ENCODE results near the gene RPS17. TPM values are rescaled to one million over a fixed set of nuclear protein-coding genes. Genes with fewer than 3 reads are reported as not detected.
A peak's percentile ranks its signal among the peaks of the same experiment; 100 is the strongest.

Gene RPS17
- total and polyA plus RNA-seq, 2 donors (not counting 1 experiment from before 2014, with no cell fraction given), result 2,297 to 5,877 TPM

- no peaks in the 10 kb centered on the region for H3K9me3 ChIP-seq (ENCODE audit: control extremely low read depth in 1 of 3, control insufficient read depth in 2 of 3, insufficient read depth in 1 of 3, low read length in 2 of 3)
- H3K36me3 ChIP-seq (replicated peaks in 1 of 2; ENCODE audit: control extremely low read depth in 1 of 2, control insufficient read depth in 1 of 2, extremely low read depth in 1 of 2, insufficient read depth in 2 of 2, low read length in 1 of 2), result peaks cover 0 to 8% of the 10 kb centered on the region in 2 experiments
- POLR2A ChIA-PET, result interaction anchor here (0.7 kb wide), 2 partner anchors 36 to 63 kb away, joined by 6 to 7 read pairs; no protein-coding TSS in a partner anchor
- no peak overlapping the region for H3K4me2 ChIP-seq (replicated peaks; ENCODE audit: low read depth, low read length, poor library complexity, severe bottlenecking)
- CTCF ChIA-PET, result interaction anchor here (0.7 to 6.0 kb wide), 3 partner anchors 12 to 468 kb away, joined by 3 to 52 read pairs (median 5); no protein-coding TSS in a partner anchor
- intact Hi-C loops (cut with micrococcal nuclease), result no loop called here
- H3K4me1 ChIP-seq (ENCODE audit: control insufficient read depth in 2 of 2, insufficient read depth in 2 of 2, low read length in 2 of 2), result peaks cover 10 to 22% of the 10 kb centered on the region in 2 donors
- no peak overlapping the region for H3K9ac ChIP-seq (ENCODE audit: low read length)
- peaks cover 0 to 13% (median 0%) of the 10 kb centered on the region in 4 experiments for H3K27me3 ChIP-seq (replicated peaks in 1 of 4; ENCODE audit: control extremely low read depth in 1 of 4, control insufficient read depth in 3 of 4, insufficient read depth in 4 of 4, low read length in 3 of 4)
- peaks cover 11% of the 10 kb centered on the region for H3K79me2 ChIP-seq (ENCODE audit: control insufficient read depth, insufficient read depth, low read length)
- Mint-ChIP-seq H3K4me1 (peaks cover 19% of the 10 kb centered on the region), H3K27me3 (peaks cover 10% of the 10 kb centered on the region), H3K4me3 (peak overlapping the region; percentile 19), H3K27ac (peak overlapping the region; percentile 61), H3K9me3 (ENCODE audit: insufficient read depth) (no peaks in the 10 kb centered on the region)
- H2AFZ ChIP-seq (ENCODE audit: insufficient read depth, low read depth, low read length, poor library complexity, severe bottlenecking), result no peak overlapping the region
- H3K4me3 ChIP-seq (ENCODE audit: control extremely low read depth in 1 of 5, extremely low read depth in 1 of 5, insufficient read depth in 1 of 5, low read depth in 2 of 5, low read length in 4 of 5), result no peak overlapping the region
- DNase-seq (no peak), ATAC-seq (ENCODE audit: low read depth) (no peak)
- TF ChIP-seq CTCF (IDR thresholded peaks at IDR 0.05) (no peak), EZH2 (IDR thresholded peaks at IDR 0.05; ENCODE audit: borderline replicate concordance, insufficient read depth, low read depth, low read length, poor library complexity, severe bottlenecking) (no peak)
- WGBS (ENCODE audit: insufficient coverage), result 60% methylated on average over 1 of the region's 2 CpGs
- H4K20me1 ChIP-seq (ENCODE audit: control insufficient read depth, insufficient read depth, low read length, poor library complexity, severe bottlenecking), result peaks cover 21% of the 10 kb centered on the region
- H3K27ac ChIP-seq (ENCODE audit: low read length in 2 of 2), result no peak overlapping the region
Measured at GRCh38 chr15:82543160-82543559, 2.9 kb upstream of the RPS17 start.

GRCh38 chr15:82540984-82541431, 751 bp upstream of the RPS17 start:
- H3K4me1 Mint-ChIP-seq, result peaks cover 22% of the 10 kb centered on the region
- peak overlapping the region; percentile 99 for H3K4me3 Mint-ChIP-seq
- no peaks in the 10 kb centered on the region for H3K9me3 Mint-ChIP-seq (ENCODE audit: insufficient read depth)
- peaks cover 10% of the 10 kb centered on the region for H3K27me3 Mint-ChIP-seq
- peak overlapping the region; percentile 98 for H2AFZ ChIP-seq (ENCODE audit: insufficient read depth, low read depth, low read length, poor library complexity, severe bottlenecking)
- TF ChIP-seq CTCF (IDR thresholded peaks at IDR 0.05) (no peak), EZH2 (IDR thresholded peaks at IDR 0.05; ENCODE audit: borderline replicate concordance, insufficient read depth, low read depth, low read length, poor library complexity, severe bottlenecking) (no peak)
- peaks cover 0 to 13% (median 0%) of the 10 kb centered on the region in 4 experiments for H3K27me3 ChIP-seq (replicated peaks in 1 of 4; ENCODE audit: control extremely low read depth in 1 of 4, control insufficient read depth in 3 of 4, insufficient read depth in 4 of 4, low read length in 3 of 4)
- ChIA-PET CTCF (interaction anchor here (0.6 to 6.0 kb wide), 11 partner anchors 10 to 526 kb away, joined by 3 to 52 read pairs (median 4); partner anchors contain the start of genes BTBD1, C15orf40 and RAMAC), POLR2A (interaction anchor here (0.9 to 2.3 kb wide), 7 partner anchors 10 to 526 kb away, joined by 3 to 17 read pairs (median 7); partner anchors contain the start of genes BTBD1, C15orf40, RAMAC and WHAMM)
- H3K9me3 ChIP-seq (ENCODE audit: control extremely low read depth in 1 of 3, control insufficient read depth in 2 of 3, insufficient read depth in 1 of 3, low read length in 2 of 3), result no peaks in the 10 kb centered on the region
- peak overlapping the region; percentile 63 to 85 for H3K27ac ChIP-seq (ENCODE audit: low read length in 2 of 2)
- DNase-seq (no peak), ATAC-seq (ENCODE audit: low read depth) (no peak)
- peaks cover 0 to 30% of the 10 kb centered on the region in 2 experiments for H3K36me3 ChIP-seq (replicated peaks in 1 of 2; ENCODE audit: control extremely low read depth in 1 of 2, control insufficient read depth in 1 of 2, extremely low read depth in 1 of 2, insufficient read depth in 2 of 2, low read length in 1 of 2)
- H3K27ac Mint-ChIP-seq, result peak overlapping the region; percentile 98
- peak overlapping the region; percentile 86 for H3K9ac ChIP-seq (ENCODE audit: low read length)
- intact Hi-C loops (cut with micrococcal nuclease), result loop anchor here (1.0 to 2.0 kb wide), 8 partner anchors 139 to 526 kb away; partner anchors contain the start of genes AP3B2, BTBD1, C15orf40 and RAMAC
- peak overlapping the region; percentile 72 for H3K4me2 ChIP-seq (replicated peaks; ENCODE audit: low read depth, low read length, poor library complexity, severe bottlenecking)
- peaks cover 10 to 23% of the 10 kb centered on the region in 2 donors for H3K4me1 ChIP-seq (ENCODE audit: control insufficient read depth in 2 of 2, insufficient read depth in 2 of 2, low read length in 2 of 2)
- 45% methylated on average over 11 of the region's 11 CpGs for WGBS (ENCODE audit: insufficient coverage)
- H3K79me2 ChIP-seq (ENCODE audit: control insufficient read depth, insufficient read depth, low read length), result peaks cover 11% of the 10 kb centered on the region
- H3K4me3 ChIP-seq (ENCODE audit: control extremely low read depth in 1 of 5, extremely low read depth in 1 of 5, insufficient read depth in 1 of 5, low read depth in 2 of 5, low read length in 4 of 5), result peak overlapping the region; percentile 66 to 93 (median 84)
- H4K20me1 ChIP-seq (ENCODE audit: control insufficient read depth, insufficient read depth, low read length, poor library complexity, severe bottlenecking), result peaks cover 26% of the 10 kb centered on the region

All from B cell (primary cell).